ENCODE measurements around the gene NUMB. TPM values are rescaled to one million over a fixed set of nuclear protein-coding genes. Genes with fewer than 3 reads are reported as not detected.

The NUMB gene
- total and polyA plus RNA-seq, 4 donors: 21.2 to 45.8 (median 26.1) TPM

GRCh38 chr14:73437206-73437605, 21.1 kb downstream of the NUMB start:
- Histone ChIP-seq H3K4me1 (ENCODE audit: control insufficient read depth in 4 of 4, insufficient read depth in 4 of 4, low read length in 3 of 4) (peaks cover 0 to 14% (median 7%) of the 10 kb centered on the region in 4 donors), H3K27me3 (ENCODE audit: control insufficient read depth in 4 of 4, insufficient read depth in 4 of 4, low read length in 3 of 4) (no peaks in the 10 kb centered on the region), H3K27ac (ENCODE audit: low read depth in 1 of 2, low read length in 2 of 2) (no peak overlapping the region), H3K9me3 (ENCODE audit: control insufficient read depth in 4 of 4, low read length in 3 of 4) (no peaks in the 10 kb centered on the region), H3K4me3 (ENCODE audit: low read depth in 1 of 3, low read length in 3 of 3) (no peak overlapping the region), H3K9ac (ENCODE audit: low read depth in 1 of 2, low read length in 2 of 2) (no peak overlapping the region), H3K36me3 (ENCODE audit: control insufficient read depth in 4 of 4, insufficient read depth in 3 of 4, low read depth in 1 of 4, low read length in 3 of 4) (no peaks in the 10 kb centered on the region)
- no peak for DNase-seq (ENCODE audit: low spot score)
- no peak for TF ChIP-seq ATF3 (IDR thresholded peaks at IDR 0.05)
- TF ChIP-seq CTCF (IDR thresholded peaks at IDR 0.05; ENCODE audit: low read depth, low read length, missing input control): no peak
- TF ChIP-seq FOXA2 (IDR thresholded peaks at IDR 0.05): no peak
- TF ChIP-seq GABPA (IDR thresholded peaks at IDR 0.05 in 1 of 2, conservative IDR thresholded peaks at IDR 0.05 in 1 of 2): no peak
- TF ChIP-seq RXRA (IDR thresholded peaks at IDR 0.05): no peak
- TF ChIP-seq MAX (IDR thresholded peaks at IDR 0.05): no peak
- TF ChIP-seq SP1 (IDR thresholded peaks at IDR 0.05): no peak
- no peak for TF ChIP-seq JUND (IDR thresholded peaks at IDR 0.05)
- no peak for TF ChIP-seq TAF1 (conservative IDR thresholded peaks at IDR 0.05)
- no peak for TF ChIP-seq NR2F2 (IDR thresholded peaks at IDR 0.05)
- TF ChIP-seq FOXA1 (IDR thresholded peaks at IDR 0.05): no peak
- TF ChIP-seq RAD21 (IDR thresholded peaks at IDR 0.05): no peak
- TF ChIP-seq REST (IDR thresholded peaks at IDR 0.05): no peak
- TF ChIP-seq YY1 (IDR thresholded peaks at IDR 0.05): no peak
- TF ChIP-seq ZBTB33 (IDR thresholded peaks at IDR 0.05): no peak
- TF ChIP-seq EGR1 (IDR thresholded peaks at IDR 0.05; ENCODE audit: low read depth in 2 of 2): no peak
- no peak for TF ChIP-seq HNF4A (conservative IDR thresholded peaks at IDR 0.05)
- no peak for TF ChIP-seq HNF4G (IDR thresholded peaks at IDR 0.05)
- WGBS: 96% methylated on average over 2 of the region's 2 CpGs
